IMR-90 (cell line): ENCODE measurements around the gene HSBP1L1.

Experiments used
- BHLHE40 ChIP-seq: fragments of 150-350 bp; IDR thresholded peaks from 2 replicates; pipeline ENCODE4 v1.6.1; 2016; ENCODE audit warnings: mild to moderate bottlenecking, low read depth, low read length
- CEBPB ChIP-seq: IDR thresholded peaks from 2 replicates; pipeline ENCODE4 v1.6.1; 2012; ENCODE audit warnings: low read depth, low read length, improper control_type of control experiment
- CHD1 ChIP-seq: IDR thresholded peaks from 2 replicates; pipeline ENCODE4 v1.6.1; 2012; ENCODE audit warnings: low read depth, low read length, improper control_type of control experiment
- CTCF ChIP-seq: conservative IDR thresholded peaks from 2 replicates; pipeline ENCODE4 v1.5.1; 2012; ENCODE audit warnings: mild to moderate bottlenecking, low read depth, low read length, improper control_type of control experiment
- FOS ChIP-seq: fragments of 150-350 bp; IDR thresholded peaks from 2 replicates; pipeline ENCODE4 v1.6.1; 2016; ENCODE audit warnings: low read depth, low read length
- POLR2A ChIP-seq: IDR thresholded peaks from 2 replicates; pipeline ENCODE4 v1.6.1; 2012; ENCODE audit warnings: mild to moderate bottlenecking, low read depth, low read length
- RCOR1 ChIP-seq: IDR thresholded peaks from 2 replicates; pipeline ENCODE4 v1.6.1; 2012; ENCODE audit warnings: mild to moderate bottlenecking, low read length, improper control_type of control experiment; ENCODE audit not compliant: insufficient replicate concordance
- RFX5 ChIP-seq: IDR thresholded peaks from 2 replicates; pipeline ENCODE4 v1.8.0; 2012; ENCODE audit warnings: low read depth, mild to moderate bottlenecking, low read length, moderate library complexity
- TF ChIP-seq, protein P1 (sequence below): fragments of 150-350 bp; IDR thresholded peaks from 2 replicates; pipeline ENCODE4 v1.6.1; 2016; ENCODE audit warnings: low read depth, mild to moderate bottlenecking, low read length, moderate library complexity, borderline replicate concordance

DNA sequence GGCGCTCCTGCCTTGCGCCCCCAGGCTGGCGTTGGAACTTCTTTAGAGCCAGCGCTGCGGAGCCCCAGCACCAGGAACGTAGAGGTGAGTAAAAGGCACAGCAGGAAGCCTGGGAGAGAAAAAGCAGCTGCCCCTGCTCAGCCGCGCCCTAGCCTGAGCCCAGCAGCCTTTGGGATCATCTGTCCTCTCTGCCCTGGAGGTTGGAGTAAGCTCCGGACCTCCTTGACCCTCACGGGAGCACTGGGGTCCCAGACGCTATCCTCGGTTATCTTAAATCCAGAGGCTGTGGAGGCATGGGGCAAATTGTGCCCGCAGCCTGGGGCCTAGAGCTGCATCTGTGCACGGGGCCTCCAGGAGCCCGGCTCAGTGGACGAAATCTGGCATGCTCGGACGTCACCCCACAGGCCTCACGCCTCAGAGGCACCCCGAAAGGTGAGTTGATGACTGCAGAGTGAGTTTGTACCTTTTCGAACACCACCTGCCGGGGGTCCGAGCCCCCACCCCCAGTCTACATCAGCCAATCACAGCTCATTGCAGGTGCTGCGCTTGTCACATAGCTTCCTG, 11.4 kb upstream of the HSBP1L1 start:
- TF ChIP-seq CTCF = no peak
- TF ChIP-seq, protein P1, sequence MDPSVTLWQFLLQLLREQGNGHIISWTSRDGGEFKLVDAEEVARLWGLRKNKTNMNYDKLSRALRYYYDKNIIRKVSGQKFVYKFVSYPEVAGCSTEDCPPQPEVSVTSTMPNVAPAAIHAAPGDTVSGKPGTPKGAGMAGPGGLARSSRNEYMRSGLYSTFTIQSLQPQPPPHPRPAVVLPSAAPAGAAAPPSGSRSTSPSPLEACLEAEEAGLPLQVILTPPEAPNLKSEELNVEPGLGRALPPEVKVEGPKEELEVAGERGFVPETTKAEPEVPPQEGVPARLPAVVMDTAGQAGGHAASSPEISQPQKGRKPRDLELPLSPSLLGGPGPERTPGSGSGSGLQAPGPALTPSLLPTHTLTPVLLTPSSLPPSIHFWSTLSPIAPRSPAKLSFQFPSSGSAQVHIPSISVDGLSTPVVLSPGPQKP = no peak
- no peak for TF ChIP-seq CEBPB
- no peak for TF ChIP-seq RFX5
- no peak for TF ChIP-seq POLR2A
- TF ChIP-seq BHLHE40 = no peak
- no peak for TF ChIP-seq RCOR1
- TF ChIP-seq CHD1 = no peak
- no peak for TF ChIP-seq FOS
